A549 (cell line): ENCODE data around the gene RNF141. TPM values are rescaled to one million over a fixed set of nuclear protein-coding genes. Genes with fewer than 3 reads are reported as not detected.

Source experiments
- ATAC-seq, 2 experiments: fragments of 200-7000 bp in 1 of 2; fragments of >200 bp in 1 of 2; cut with Nextera tagmentation in 1 of 2; cut with Tn5 transposase in 1 of 2; 3 replicates each; pipeline versions ENCODE4 v1.8.0 to v1.9.1; 2018 to 2020; ENCODE audit warnings: mild to moderate bottlenecking in 1 of 2, moderate library complexity in 1 of 2
- CTCF ChIA-PET: fragments of 300-600 bp; sonication (Branson Sonifier 250); formaldehyde crosslinking; extraction: SDS; loops from one replicate; lab custom pipeline; 2021; ENCODE audit warnings: antibody characterized with exemption, inconsistent platforms; lab: Yijun Ruan, JAX
- POLR2A ChIA-PET: fragments of 350-600 bp; formaldehyde crosslinking; extraction: SDS; loops from one replicate; lab custom pipeline; 2021; ENCODE audit warnings: antibody characterized with exemption, inconsistent platforms; lab: Yijun Ruan, JAX
- DNase-seq, 2 experiments: peaks; one replicate each; pipeline versions ENCODE4 v3.0.0 to v3.0.0-alpha.2; 2011 to 2016; ENCODE audit warnings: low read depth in 1 of 2, low spot score in 1 of 2
- FAIRE-seq: peaks from 2 replicates; lab custom pipeline; 2011; peaks lifted over from hg19 to GRCh38; lab: Jason Lieb, UNC
- H3K27ac ChIP-seq, 2 experiments: fragments of >200 bp; sonication (Bioruptor Twin); formaldehyde crosslinking; 3 replicates each; pipeline ENCODE4 v1.5.1; 2016 to 2017
- H3K4me1 ChIP-seq: fragments of >200 bp; sonication (Bioruptor Twin); formaldehyde crosslinking; 3 replicates; pipeline ENCODE4 v1.6.1; 2016
- H3K4me2 ChIP-seq: fragments of >200 bp; sonication (Bioruptor Twin); formaldehyde crosslinking; 3 replicates; pipeline ENCODE4 v1.6.1; 2016
- H3K4me3 ChIP-seq: fragments of >200 bp; sonication (Bioruptor Twin); formaldehyde crosslinking; 3 replicates; pipeline ENCODE4 v1.5.1; 2016
- H3K9me3 ChIP-seq: fragments of >200 bp; sonication (Bioruptor Twin); formaldehyde crosslinking; 3 replicates; pipeline ENCODE4 v1.6.1; 2016
- CBX2 ChIP-seq: fragments of 200-600 bp; sonication (generic); IDR thresholded peaks from 2 replicates; pipeline ENCODE4 v1.6.1; 2016; ENCODE audit warnings: low read depth, mild to moderate bottlenecking, borderline replicate concordance
- CBX8 ChIP-seq: fragments of 200-600 bp; sonication (generic); IDR thresholded peaks from 2 replicates; pipeline ENCODE4 v1.6.1; 2016
- CHD4 ChIP-seq: fragments of 200-600 bp; sonication (generic); IDR thresholded peaks from 2 replicates; pipeline ENCODE4 v1.6.1; 2016; ENCODE audit warnings: antibody characterized with exemption, mild to moderate bottlenecking, borderline replicate concordance
- E2F6 ChIP-seq: IDR thresholded peaks from 2 replicates; pipeline ENCODE4 v1.6.1; 2012; ENCODE audit warnings: low read depth, borderline replicate concordance
- EHF ChIP-seq: fragments of 250-450 bp; sonication (Bioruptor Pico); IDR thresholded peaks from 2 replicates; pipeline ENCODE4 v1.5.0; 2020; ENCODE audit warnings: mild to moderate bottlenecking
- HEYL ChIP-seq: fragments of 250-450 bp; sonication (Bioruptor Pico); IDR thresholded peaks from 2 replicates; pipeline ENCODE4 v1.8.0; 2021; ENCODE audit warnings: mild to moderate bottlenecking, moderate library complexity
- JUNB ChIP-seq: fragments of >200 bp; sonication (Bioruptor Twin); formaldehyde crosslinking; IDR thresholded peaks from 2 replicates; pipeline ENCODE4 v1.6.1; 2016
- KDM5A ChIP-seq: fragments of 200-600 bp; sonication (generic); IDR thresholded peaks from 2 replicates; pipeline ENCODE4 v1.6.1; 2016; ENCODE audit warnings: antibody characterized with exemption, mild to moderate bottlenecking
- MAX ChIP-seq: IDR thresholded peaks from 2 replicates; pipeline ENCODE4 v1.6.1; 2012
- NFE2L2 ChIP-seq: fragments of 150-350 bp; conservative IDR thresholded peaks from 2 replicates; pipeline ENCODE4 v1.6.1; 2014; ENCODE audit warnings: low read length
- NR3C1 ChIP-seq: fragments of >200 bp; sonication (Bioruptor Twin); formaldehyde crosslinking; IDR thresholded peaks from 3 replicates; pipeline ENCODE4 v1.6.1; 2017
- POLR2A ChIP-seq: IDR thresholded peaks from 2 replicates; pipeline ENCODE4 v1.6.1; 2012; ENCODE audit warnings: mild to moderate bottlenecking, low read length
- POLR2AphosphoS2 ChIP-seq: conservative IDR thresholded peaks from 2 replicates; pipeline ENCODE4 v1.6.1; 2012; ENCODE audit warnings: low read length, improper control_type of control experiment, inconsistent platforms
- RCOR1 ChIP-seq: fragments of 150-350 bp; IDR thresholded peaks from 2 replicates; pipeline ENCODE4 v1.6.1; 2014; ENCODE audit warnings: antibody characterized with exemption, low read length, low read depth
- REST ChIP-seq: fragments of 200-600 bp; sonication (generic); IDR thresholded peaks from 2 replicates; pipeline ENCODE4 v1.6.1; 2016; ENCODE audit warnings: antibody characterized with exemption, mild to moderate bottlenecking, moderate library complexity
- RFX5 ChIP-seq: fragments of 450-650 bp; IDR thresholded peaks from 2 replicates; pipeline ENCODE4 v1.7.1; 2014; ENCODE audit warnings: antibody characterized with exemption, mild to moderate bottlenecking, moderate library complexity
- RNF2 ChIP-seq: fragments of 200-600 bp; sonication (generic); IDR thresholded peaks from 2 replicates; pipeline ENCODE4 v1.6.1; 2016; ENCODE audit warnings: low read depth, mild to moderate bottlenecking, antibody characterized with exemption, moderate library complexity, borderline replicate concordance
- SMC3 ChIP-seq: fragments of >200 bp; sonication (Bioruptor Twin); formaldehyde crosslinking; IDR thresholded peaks from 3 replicates; pipeline ENCODE4 v1.6.1; 2018; ENCODE audit warnings: inconsistent platforms
- SREBF2 ChIP-seq: fragments of 450-650 bp; IDR thresholded peaks from 2 replicates; pipeline ENCODE4 v1.6.1; 2014; ENCODE audit warnings: mild to moderate bottlenecking, moderate library complexity
- TFCP2L1 ChIP-seq: fragments of 250-450 bp; sonication (Bioruptor Pico); IDR thresholded peaks from 2 replicates; pipeline ENCODE4 v1.5.0; 2021; ENCODE audit warnings: mild to moderate bottlenecking
- USF2 ChIP-seq: fragments of 450-650 bp; IDR thresholded peaks from 2 replicates; pipeline ENCODE4 v1.6.1; 2014; ENCODE audit warnings: antibody characterized with exemption
- ZSCAN20 ChIP-seq: fragments of 250-450 bp; sonication (Bioruptor Pico); IDR thresholded peaks from 2 replicates; pipeline ENCODE4 v1.8.0; 2022; ENCODE audit warnings: mild to moderate bottlenecking, moderate library complexity
- WGBS: methylation state at CpG from one replicate; pipeline ENCODE4 v1.1.6; 2017; ENCODE audit errors: missing lambda C conversion rate; 5-methylcytosine and 5-hydroxymethylcytosine counted together
- polyA plus RNA-seq, 4 experiments: library from polyadenylated mRNA; depleted of rRNA in 3 of 4; stranded (reverse); fragments of >200 nt; fragmentation: RNase III in 1 of 4; extraction: RNeasy Plus Mini Kit Qiagen cat#74134 plus additional on column Dnase treatment in 1 of 4; gene quantifications; 2 replicates in 3 of 4; 3 replicates in 1 of 4; pipeline ENCODE4 v1.2.3, GENCODE V29; 2011 to 2017

Gene RNF141
- polyA plus RNA-seq, 2 of the 4 experiments (the other 2 are of a cell fraction) = 16.8 to 33.3 TPM

GRCh38 chr11:10576035-10576398 lies 35.0 kb upstream of the RNF141 start:
- CTCF ChIA-PET = interaction anchor here (2.0 kb wide), 1 partner anchor 11 kb away, joined by 6 read pairs; no protein-coding TSS in a partner anchor
- H3K4me2 ChIP-seq = no peak overlapping the region
- no peak for FAIRE-seq
- WGBS = 93% methylated on average over 3 of the region's 4 CpGs
- H3K9me3 ChIP-seq = no peaks in the 10 kb centered on the region
- H3K27ac ChIP-seq = no peak overlapping the region
- no peak for DNase-seq
- POLR2A ChIA-PET = no interaction called here
- no peaks in the 10 kb centered on the region for H3K4me1 ChIP-seq
- TF ChIP-seq MAX (no peak), KDM5A (no peak), REST (no peak), CHD4 (no peak), HEYL (CRISPR knock-in tag) (no peak), E2F6 (no peak), EHF (CRISPR knock-in tag) (no peak), USF2 (no peak), ZSCAN20 (CRISPR knock-in tag) (no peak), RCOR1 (no peak), RFX5 (no peak)
- no peak overlapping the region for H3K4me3 ChIP-seq
- ATAC-seq = no peak

- 55% methylated on average over 3 of the region's 3 CpGs for WGBS
- Histone ChIP-seq H3K4me3 (no peak overlapping the region), H3K27ac (no peak overlapping the region), H3K9me3 (no peaks in the 10 kb centered on the region), H3K4me1 (no peaks in the 10 kb centered on the region), H3K4me2 (no peak overlapping the region)
- ChIA-PET POLR2A (no interaction called here), CTCF (interaction anchor here (1.4 to 2.0 kb wide), 2 partner anchors 11 to 88 kb away, joined by 3 to 6 read pairs; no protein-coding TSS in a partner anchor)
- ATAC-seq (no peak), DNase-seq (no peak), FAIRE-seq (no peak)
- no peak for TF ChIP-seq E2F6
- TF ChIP-seq TFCP2L1 = no peak
- TF ChIP-seq POLR2A = no peak
- TF ChIP-seq NR3C1 = no peak
- no peak for TF ChIP-seq CBX2
These were observed 34.5 kb upstream of the RNF141 start for GRCh38 chr11:10575346-10576034.

GRCh38 chr11:10573556-10573955 lies 32.6 kb upstream of the RNF141 start:
- ChIA-PET CTCF (interaction anchor here (1.3 to 1.6 kb wide), 3 partner anchors 9 to 46 kb away, joined by 3 to 7 read pairs (median 5); partner anchors contain the start of gene RNF141), POLR2A (no interaction called here)
- Histone ChIP-seq H3K4me1 (no peaks in the 10 kb centered on the region), H3K9me3 (no peaks in the 10 kb centered on the region), H3K4me2 (no peak overlapping the region), H3K27ac (no peak overlapping the region), H3K4me3 (no peak overlapping the region)
- DNase-seq = no peak
- WGBS = 28% methylated on average over 3 of the region's 3 CpGs
- ATAC-seq = no peak
- TF ChIP-seq TFCP2L1 (no peak), RCOR1 (no peak), SMC3 (no peak), NR3C1 (no peak), CBX8 (no peak), POLR2AphosphoS2 (no peak), JUNB (no peak), CHD4 (no peak), SREBF2 (no peak), RNF2 (no peak), NFE2L2 (no peak)
- FAIRE-seq = no peak
